CD4-positive, alpha-beta T cell treated with Interleukin-2 at 100 ng/mL for 4 hours (primary cell): ENCODE measurements around the gene XPNPEP1.

ENCODE experiments used
- DNase-seq: peaks from one replicate; pipeline ENCODE4 v3.0.0-alpha.2; 2020; ENCODE audit warnings: low spot score

The XPNPEP1 gene

DNA sequence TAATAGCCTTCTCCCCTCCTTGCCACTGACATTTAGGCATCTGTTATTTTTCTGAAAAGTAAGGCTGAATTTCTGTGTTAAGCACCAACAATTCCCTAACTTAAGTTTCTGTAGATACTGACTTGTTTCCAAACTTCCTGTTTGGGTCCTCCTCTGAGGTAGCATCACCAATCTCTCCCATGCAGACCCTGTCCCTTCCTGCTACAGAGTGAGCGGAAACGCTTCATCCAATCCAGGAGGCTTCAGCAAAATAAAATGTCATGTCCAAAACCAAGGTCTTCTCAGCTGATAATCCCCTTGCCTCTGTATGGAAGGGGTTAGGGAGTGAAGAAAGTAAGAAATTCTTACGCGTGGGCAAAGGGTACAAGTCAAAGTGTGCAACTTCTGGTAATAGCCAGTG, 29.9 kb downstream of the XPNPEP1 start:
- no peak for DNase-seq

DNA sequence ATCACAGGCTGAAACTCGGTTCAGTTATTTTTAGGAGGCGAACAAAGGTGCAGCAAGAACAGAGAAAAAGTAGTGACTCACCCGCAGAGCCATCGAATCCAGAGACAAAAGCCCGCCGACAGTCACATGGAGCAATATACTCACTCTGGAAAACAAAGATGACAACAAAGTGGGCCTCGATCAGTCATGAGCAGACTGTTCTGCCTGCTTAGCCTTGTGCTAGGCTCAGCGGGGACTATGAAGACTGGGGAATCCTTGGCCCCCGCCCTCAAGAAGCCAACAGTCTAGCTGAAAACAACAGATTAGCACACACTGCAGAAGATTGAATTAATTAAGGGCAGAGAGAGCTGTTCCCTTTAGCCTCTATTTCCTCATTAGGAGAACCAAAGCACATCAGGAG, 30.4 kb downstream of the XPNPEP1 start:
- DNase-seq = no peak

DNA sequence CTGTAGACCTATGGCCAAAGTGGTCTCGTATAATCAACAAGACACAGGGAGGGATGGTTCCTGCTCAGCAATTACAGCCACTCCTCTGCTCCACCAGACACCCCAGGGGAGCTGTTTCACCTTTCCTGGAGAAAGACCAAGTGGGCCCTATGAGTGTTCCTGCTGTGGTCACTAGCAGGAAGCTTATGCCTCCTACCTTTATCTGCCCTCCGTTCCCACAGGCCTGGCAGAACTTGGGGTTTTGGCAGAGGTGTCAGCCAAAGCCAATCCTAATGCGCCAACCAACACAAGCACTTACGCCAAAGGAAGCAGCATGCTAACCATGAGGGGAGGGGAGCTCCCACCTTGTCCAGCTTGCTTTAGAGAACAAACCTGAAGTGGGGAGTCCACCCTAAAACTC, 31.2 kb downstream of the XPNPEP1 start:
- DNase-seq = no peak

DNA sequence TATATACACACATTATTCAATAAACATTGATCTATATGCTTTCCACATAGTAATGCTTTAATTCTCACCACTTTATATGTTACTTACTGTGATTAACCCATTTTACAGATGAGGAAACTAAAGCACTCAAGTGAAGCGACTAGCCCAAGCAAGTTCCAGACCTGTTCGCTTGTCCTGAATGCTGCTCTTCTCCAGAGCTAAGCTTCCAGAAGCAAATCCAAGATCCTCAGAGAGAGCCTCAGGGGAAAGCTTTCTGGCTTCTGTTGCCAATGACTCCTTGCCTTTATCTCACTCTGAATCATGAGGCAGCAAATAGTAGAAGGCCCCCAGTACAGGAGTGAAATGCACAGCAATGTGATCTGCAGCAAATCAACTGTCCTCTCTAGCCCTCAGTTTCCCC, 32.2 kb downstream of the XPNPEP1 start:
- DNase-seq = no peak

DNA sequence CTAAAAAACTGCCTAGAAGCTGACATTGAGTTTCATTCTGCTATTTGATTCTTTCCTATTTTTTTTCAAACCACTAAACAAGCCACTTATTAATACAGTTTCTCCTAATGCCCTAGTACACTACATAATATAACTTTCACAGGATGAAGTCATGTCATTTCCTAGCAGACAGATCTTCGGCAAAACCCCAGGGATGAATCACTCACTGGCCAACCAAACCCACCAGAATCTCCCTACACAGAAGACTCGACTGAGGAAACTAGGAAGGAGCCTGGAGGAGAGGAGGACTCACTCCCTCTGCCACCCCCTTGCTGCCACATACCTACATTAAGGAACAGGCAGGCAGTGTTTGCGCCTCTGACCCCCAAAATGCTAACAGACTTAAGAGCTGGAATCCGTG, 33.4 kb downstream of the XPNPEP1 start:
- DNase-seq = no peak

DNA sequence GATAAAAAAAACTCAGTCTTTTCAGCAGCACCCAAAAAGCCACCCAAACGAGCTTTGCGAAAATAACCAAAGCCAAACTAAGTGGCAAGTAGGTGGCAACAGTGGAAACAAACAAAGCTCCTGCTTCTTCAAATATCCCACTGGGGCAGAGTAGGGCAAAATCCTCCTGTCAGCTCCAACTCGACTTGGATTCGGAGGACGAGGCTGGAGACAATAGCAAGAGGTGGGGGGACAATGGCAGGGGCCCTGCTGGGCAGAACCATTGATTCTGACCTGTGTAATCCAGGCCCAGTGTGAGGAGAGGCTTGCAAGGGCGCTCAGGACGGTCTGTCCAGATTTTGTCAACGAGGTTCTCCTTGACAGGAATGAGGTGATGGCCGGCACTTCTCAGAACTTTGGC, 35.5 kb downstream of the XPNPEP1 start:
- no peak for DNase-seq

DNA sequence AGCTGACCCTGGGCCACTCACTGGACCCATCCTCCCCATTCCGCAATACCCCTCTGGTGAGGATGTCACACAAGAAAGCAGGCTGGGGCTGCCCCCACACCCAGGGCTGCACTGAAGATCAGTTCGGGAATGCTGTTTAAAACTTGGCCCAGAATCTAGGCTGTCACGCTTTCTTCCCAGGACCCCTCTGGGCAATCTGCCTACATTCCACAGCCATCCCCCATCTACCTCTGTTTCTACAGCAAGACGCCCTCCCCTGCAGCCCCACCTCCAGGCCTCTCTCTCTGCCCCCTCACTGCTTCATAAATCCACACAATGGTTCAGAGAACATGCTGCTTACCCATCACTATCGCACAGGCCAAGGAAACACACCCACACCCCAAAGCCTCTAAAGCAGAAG, 36.1 kb downstream of the XPNPEP1 start:
- no peak for DNase-seq

DNA sequence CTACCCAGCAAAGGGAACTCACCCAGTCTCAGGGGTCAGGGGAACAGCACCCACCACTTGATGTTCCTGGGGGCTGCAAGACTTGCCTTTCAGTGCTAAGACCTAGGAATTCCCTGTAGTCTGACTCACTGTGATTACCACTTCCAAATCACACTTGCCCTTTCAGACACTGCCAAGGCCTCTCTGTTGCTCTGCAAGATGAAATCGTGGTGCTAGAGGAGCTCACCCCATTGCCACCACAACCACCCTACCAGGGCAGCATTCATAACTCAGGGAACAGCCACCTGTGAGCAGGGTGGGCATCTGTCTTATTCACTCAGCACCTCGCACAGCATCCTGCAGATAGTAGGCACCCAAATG, 36.5 kb downstream of the XPNPEP1 start:
- DNase-seq = no peak

DNA sequence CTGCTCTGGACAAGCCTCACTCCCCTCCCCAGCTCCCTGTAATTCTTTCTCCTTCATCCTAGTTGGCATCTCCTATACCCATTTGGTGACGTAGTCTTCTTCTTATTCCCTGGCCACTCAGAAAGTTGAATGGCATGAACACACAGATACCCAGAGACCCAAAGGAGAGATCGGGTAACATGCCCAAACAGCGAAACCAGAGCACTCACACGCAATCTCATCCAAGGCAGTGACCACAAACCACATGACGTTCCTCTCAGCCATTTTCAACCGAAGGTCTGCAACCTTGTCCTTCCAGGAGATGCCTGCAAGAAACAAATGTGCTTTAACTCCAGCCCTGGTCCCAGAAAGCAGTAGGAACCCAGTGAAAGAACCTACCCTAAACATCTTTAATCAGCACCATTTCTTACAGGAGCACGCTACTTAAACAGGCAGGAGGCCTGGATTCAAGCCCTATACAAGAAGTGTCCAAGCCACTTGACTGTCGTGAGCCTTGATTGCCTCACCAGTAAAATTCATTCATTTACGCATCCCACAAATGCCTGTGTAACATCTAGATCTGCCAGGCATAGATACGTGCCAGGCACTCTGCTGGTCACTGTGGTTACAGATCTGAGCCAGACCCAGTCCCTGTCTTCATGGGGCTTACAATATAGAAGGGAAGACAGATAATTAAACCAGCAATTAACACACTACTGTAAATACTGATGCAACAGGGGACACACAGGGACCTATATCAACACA, 37.1 kb downstream of the XPNPEP1 start:
- DNase-seq = no peak

DNA sequence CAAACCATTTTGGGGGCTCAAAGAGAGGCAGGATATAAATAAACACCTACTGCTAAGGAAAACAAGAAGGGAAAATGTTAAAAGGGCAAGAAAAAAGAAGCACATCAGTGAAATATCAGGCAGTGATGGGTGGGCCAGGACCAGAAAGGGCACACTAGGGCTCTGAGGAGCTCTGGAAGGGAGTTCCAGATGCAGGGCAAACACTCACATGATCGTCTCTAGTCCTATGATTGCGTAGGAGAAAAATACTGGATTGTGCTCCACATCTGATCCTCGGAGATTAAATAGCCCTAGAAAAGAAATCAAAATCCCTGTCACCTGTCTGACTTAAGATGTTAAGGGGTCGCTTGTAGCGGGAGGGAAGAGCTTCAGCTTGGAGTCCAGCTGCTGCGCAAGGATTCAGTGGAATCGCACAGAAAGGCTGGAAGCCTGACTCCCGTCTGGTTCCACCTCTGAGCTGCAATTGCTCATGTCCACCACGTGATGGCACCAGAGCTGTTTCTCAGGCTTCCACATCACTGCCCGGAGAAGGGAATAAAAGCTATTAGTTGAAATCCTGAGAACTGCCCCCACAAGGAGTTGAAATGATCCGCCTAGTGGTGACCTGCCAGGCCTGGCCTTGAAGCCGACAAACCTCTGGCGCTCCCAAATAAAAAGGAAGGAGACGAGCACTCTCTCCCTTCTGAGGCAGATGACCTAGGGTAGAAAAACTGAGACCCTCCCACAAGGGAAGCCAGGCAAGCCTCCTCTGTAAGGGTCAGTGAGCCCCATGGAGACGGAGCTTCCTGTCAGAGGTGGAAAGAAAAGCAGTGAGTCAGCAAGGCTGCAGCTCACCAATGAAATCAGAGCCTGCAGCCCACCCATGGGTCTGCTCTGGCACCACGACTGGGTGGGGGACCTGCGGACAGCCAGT, 39.2 kb downstream of the XPNPEP1 start:
- DNase-seq = peak; percentile 72

DNA sequence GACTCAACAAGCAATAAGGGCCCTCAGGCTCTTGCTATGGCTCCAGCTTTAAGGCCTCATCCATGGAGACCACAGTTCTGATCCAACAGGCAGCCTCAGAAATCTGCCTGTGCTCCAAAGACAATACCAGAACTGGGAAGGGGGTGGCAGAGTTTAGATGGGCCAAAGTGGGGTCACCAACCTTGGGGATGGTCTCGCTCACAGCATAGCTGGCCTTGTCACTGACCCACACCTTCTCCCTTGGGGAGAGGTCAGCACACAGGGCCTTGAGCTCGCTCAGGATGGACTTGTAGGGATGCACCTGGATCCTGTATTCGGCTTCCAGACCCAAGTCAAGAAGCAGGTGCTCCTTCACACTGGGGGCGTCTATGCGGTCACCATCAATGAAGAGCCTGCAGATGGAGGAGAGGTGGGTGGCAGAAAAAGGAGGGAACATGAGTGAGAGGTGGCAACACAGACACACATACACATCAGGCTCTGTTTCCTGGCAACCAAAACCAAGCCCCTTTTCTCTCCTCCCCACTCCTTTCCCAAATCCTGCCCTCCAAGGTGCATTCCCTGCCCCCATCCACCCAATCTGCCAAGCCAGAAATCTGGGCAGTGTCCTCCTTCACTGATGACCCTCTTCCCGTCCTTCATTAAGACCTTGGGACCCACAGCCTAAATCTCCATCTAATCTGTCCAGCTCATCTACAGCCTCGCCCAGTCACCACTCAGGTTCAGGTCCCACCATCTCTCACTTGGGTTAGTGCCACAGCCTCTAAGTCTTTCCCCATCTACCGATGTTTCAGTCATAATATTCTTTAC, 40.9 kb downstream of the XPNPEP1 start:
- no peak for DNase-seq

DNA sequence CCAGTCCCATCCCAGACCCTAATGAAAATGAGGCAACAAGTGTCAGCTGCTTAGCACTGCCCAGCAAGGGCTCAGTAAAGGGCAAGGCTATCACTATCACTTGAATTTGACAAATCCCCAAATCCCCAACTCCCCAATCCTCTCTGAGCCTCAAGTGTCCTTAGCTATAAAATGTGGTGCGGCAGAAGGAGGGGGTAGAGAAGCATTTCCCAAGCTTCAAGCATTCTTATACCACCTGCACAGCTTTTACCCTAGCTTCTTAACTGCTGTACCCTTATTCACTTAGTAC, 41.6 kb downstream of the XPNPEP1 start:
- DNase-seq = no peak

DNA sequence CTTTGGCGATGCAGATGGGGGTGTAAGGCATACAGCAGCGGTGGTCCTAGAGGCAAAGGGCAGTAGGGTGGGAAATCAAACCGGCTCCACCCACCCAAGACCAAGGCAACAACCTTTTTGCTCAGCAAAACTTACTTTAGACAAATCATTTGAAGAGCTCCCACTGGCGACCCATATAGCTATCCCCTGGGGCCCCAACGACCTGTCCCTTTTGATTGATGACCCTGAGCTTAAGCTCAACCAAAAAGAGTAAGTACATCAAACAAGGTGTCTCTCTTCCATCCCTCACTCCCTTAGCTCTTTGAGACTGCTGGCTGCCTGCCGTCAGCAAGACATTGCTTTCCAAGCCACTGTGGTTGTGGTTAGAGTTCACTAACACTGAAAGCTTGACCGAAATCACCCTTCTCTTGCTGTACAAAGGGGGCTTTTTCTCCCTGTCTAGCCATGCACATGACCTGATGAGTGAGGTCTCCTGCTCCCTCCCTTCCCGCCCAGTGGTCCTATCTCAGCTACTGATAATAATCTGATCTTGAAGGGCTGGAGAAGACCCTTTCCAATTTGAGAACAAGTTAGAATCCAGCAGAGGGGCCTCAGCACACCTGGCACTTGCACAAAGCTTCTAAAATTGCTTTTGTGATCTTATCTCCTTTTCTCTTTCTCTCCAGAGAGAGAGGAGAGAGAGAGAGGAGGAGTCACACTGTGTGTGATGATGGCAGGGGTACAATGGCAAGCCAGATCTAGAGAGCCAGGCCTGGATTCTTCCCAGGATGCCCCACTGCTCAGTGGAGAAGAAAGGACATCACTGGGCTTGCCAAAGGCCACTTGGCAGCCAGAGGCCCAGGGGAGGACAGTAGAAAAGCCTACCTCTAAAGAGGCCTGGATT, 42.2 kb downstream of the XPNPEP1 start:
- no peak for DNase-seq

DNA sequence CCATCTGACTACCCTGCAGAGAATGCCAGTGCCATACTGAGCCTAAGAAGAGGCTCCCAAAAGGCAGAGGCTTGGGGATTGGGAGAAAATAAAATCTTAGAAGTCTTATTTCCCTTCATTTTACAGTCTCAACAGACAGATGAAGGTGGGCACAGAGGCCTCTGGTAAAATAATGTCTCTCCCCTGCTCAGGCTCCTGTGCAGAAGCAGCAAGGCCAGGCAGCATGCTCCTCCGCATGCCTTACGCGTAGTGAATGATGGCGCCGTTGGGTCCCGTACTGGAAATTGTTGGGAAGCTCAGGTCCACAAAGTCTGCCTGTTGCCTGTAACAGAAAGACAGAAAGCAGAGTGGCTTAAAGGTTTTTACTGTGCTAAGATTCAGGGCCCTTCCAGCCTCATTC, 45.8 kb downstream of the XPNPEP1 start:
- DNase-seq = no peak

DNA sequence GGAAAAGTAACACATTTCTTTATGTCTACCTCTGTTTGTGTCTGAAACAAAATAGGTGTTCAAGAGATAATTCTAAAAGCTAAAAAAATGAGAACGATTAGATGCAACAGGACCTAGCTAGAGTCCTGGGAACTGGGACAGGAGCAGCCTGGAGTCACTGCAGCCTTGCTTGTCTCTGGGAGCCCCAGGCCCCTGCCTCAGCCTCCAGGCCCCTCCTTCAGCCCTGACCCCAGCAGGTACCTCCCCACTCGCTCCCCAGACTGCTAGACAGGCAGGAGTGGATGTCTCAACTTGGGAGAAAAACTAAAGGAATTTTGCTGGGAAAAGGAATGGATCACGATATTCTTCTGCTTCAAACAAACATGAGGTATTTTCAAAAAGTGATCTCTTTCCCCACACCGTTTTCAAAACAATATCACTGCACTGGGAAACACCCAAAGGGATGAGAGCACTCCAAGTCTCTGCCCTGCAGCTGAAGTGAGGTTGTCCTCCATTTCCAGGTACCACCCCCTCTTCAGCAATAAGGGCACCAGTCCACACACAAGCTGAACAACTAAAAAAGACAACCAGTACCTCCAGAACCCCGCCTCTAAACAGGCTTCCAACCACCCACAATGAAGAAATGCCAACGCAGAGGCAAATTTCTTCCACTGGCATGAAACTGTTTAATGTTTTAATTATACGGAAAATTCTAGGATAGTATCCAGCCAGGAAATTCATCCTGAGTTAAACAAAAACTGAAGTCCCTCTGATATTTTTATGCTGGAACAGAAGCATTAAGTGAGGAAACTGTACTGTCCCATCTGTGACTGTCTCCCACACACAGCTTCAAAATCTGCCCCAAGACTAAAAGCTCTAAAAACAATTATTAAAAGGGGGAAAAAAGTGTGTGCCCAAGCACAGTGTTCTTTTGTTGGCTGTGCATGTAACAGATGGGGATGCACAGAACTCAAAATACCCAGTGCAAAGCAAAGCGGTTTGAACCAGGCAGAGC, 47.2 kb downstream of the XPNPEP1 start:
- no peak for DNase-seq

DNA sequence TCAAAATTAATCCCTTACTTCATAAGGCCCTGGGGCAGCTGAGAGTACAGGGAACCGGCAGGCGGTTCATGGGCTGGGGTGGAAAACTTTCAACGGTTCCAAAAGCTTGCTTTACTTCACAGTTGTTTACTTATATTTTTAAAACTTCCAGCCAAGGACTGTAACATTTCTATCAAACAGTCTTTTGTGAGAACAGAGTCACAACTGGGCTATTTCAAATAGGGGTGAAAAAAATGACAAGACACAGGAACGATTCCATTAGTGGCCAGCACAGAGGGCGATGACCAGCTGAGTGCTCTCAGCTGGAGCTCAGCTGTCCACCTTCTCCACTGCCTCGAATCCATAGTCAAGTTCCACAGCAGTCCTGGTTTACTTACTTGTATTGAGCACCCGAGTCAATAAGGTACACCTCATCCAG, 48.2 kb downstream of the XPNPEP1 start:
- no peak for DNase-seq

DNA sequence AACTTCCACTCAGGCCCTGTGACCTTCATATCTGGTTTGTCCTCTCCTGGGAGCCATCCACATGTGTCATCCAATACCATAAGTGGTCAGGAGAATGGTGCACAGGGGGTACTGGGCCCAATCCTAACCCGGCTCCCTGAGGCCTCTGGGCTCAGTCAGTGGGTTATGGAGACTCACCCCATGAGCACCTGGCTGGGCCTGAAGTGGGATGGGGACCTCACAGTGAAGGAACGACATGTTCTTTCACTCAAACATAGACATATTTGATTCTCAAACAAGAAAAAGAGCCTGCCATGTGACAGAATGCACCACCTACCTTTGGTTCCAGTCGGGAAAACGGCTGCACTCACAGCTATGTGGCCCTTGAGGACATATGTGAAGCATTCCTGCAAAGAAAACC, 51.8 kb downstream of the XPNPEP1 start:
- DNase-seq = no peak

DNA sequence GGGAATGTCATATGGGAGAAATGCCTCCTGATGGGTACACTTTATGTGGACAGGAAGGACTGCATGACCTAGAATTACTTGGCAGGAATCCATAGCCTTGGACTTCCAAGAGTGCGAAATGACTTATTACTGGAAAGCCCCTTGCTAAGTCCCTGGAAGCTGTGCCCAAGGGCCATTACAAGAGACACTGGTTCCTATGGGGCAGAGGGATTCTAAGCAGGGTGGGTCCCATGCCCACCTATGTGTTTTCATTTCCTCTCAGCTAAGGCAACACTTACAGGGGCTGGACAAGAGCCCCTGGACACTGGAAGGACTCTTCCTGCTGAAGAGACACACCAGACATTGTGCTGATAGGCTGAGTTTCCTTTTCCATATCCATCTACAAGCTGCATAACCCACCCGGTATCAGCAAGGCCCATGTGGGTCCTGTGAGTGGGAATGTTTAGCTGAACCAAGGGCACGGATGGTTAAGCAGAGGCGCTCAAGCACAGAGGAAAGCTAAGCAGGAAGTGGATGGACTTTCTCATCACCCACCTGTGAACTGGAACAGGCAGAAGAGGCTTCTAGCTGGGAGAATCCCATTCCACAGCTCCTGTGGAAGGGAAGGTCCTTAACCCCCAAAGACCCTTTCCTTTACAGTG, 56.2 kb downstream of the XPNPEP1 start:
- DNase-seq = no peak

DNA sequence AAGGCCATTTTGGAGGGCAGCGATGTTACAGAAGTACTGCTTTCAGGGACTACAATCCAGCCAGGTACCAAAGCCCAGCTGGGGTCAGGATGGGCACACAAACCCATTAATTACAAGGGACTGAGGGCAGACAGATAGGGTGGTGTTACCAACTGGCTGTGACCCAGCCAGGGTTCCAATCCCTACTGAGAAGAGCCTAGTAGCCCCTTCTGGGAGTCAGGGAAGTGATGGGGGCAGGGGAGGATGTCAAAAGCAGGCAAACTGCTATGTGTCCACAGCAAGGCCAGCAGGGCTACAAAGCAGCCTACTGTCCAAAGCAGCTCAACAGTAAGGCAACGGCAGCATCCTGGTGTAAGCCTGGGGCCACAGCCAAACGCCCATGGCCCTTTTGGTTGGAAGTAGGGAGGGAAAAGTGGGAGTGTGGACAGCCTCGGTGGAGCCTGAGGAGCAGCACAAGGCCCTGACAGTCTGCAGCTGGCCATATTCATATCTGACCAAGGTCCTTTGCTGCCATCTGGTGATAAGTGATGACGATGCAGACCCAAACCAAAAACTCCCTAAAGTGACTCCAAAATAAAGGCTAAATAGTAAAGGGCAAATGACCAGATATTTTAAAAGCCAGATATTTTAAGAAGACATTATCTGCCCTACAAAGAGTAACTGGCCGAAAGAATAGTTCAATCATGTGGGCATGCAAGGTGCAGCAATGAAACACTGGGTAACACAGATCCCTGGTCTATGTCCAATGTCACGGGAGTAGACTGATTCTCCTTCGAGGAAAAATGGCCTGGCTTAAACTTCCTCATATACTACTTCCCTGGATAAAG, 56.9 kb downstream of the XPNPEP1 start:
- DNase-seq = no peak
